ENCODE results near the gene FLVCR1. TPM values are rescaled to one million over a fixed set of nuclear protein-coding genes. Genes with fewer than 3 reads are reported as not detected.
"Not testable (repeated sequence)": the region's sequence is repeated elsewhere in the genome, so short reads cannot be mapped to it uniquely, and the experiment has no call there.

FLVCR1 gene
- total and polyA plus RNA-seq, 2 donors = 4.1 to 25.2 TPM

DNA sequence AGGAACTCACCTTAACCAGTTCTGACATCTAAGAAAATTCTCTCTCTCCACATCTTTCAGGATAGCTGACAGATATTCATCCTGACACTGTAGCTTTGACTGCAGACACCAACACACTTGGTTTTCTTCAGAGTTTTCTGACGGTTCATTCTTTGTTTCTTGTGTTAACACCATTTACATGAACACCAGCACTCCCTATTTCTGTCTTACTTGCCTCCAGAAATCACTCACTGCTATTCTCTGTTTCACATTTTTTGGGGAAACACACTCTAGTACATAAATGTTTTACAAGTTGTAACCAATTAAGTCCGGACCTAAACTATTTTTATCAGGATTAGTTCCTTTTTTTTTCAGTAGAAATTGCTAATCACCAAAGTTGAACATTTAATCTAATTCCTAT lies 15.4 kb downstream of the FLVCR1 start:
- H3K4me3 ChIP-seq (ENCODE audit: low read depth, low read length) = no peak overlapping the region
- DNase-seq (ENCODE audit: extremely low spot score) = no peak
- WGBS = 71% methylated on average over 2 of the region's 2 CpGs
- no peaks in the 10 kb centered on the region for H3K4me1 ChIP-seq (ENCODE audit: insufficient read depth)
- H3K36me3 ChIP-seq (ENCODE audit: insufficient read depth) = no peaks in the 10 kb centered on the region
- H3K27ac ChIP-seq (ENCODE audit: low read depth) = no peak overlapping the region

DNA sequence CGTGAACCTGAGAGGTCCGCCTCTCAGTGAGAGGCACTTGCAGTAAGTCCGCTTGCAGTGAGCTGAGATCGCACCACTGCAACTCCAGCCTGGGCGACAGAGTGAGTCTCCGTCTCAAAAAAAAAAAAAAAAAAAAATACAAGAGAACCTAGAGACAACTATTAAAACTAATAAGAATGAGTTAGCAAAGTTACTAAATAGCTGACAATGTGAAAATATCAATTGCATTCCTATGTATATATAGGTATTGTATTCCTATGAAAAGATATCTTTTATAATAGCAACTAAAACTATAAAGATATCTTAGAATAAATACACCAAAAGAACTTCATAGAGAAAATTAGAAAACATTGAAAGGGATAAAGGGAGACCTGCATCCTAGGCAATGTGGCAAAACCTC lies 20.3 kb downstream of the FLVCR1 start:
- no peaks in the 10 kb centered on the region for H3K4me1 ChIP-seq (ENCODE audit: insufficient read depth)
- H3K36me3 ChIP-seq (ENCODE audit: insufficient read depth) = no peaks in the 10 kb centered on the region
- H3K27ac ChIP-seq (ENCODE audit: low read depth) = no peak overlapping the region
- WGBS = 97% methylated on average over 6 of the region's 6 CpGs
- no peak overlapping the region for H3K4me3 ChIP-seq (ENCODE audit: low read depth, low read length)
- DNase-seq (ENCODE audit: extremely low spot score) = no peak

DNA sequence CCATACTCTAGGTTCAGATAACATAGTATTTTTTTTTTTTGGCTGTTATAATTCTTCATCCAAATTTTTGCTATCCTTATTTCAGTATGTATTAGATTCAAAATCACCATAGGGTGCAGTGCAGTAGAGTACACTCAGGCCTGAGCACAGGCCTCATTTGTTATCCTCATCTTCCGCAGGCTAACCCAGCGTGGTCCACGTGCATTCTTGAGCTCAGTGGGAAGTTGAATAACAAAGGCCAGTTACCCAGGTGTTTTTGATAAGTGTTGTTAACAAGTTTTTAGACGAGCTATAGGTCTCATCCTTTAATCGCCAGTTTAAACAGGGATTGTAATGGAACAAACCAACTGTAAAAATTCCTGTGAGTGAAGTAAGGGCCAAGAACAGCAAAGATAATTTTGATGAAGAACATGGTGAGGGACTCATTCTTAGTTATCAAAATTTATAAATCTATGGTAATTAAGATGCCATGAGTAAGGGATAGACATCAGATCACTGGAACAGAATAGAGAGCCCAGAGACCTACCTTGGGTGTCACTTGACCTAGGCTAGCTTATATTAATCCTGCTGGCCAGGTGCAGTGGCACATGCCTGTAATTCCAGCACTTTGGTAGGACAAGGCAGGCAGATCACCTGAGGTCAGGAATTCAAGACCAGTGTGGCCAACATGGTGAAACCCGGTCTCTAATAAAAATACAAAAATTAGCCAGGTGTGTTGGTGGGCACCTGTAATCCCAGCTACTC lies 22.0 kb downstream of the FLVCR1 start:
- DNase-seq (ENCODE audit: extremely low spot score) = no peak
- Histone ChIP-seq H3K4me1 (ENCODE audit: insufficient read depth) (no peaks in the 10 kb centered on the region), H3K27ac (ENCODE audit: low read depth) (no peak overlapping the region), H3K4me3 (ENCODE audit: low read depth, low read length) (no peak overlapping the region), H3K36me3 (ENCODE audit: insufficient read depth) (peaks cover 3% of the 10 kb centered on the region)
- 77% methylated on average over 6 of the region's 6 CpGs for WGBS

DNA sequence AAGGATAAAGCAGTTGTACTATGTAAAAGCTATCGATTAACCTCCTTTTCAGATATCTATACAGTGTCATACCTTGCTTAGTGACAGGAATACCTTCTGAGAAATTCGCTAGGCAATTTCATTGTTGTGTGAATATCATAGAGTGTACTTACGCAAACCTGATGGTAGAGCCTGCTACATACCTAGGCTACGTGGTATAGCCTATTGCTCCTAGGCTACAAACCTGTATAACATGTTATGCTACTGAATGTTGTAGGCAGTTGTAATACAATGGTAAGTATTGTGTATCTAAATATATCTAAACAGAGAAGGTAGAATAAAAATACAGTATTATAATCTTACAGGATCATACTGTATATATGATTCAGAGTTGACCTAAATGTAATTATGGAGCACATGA lies 26.5 kb downstream of the FLVCR1 start:
- H3K4me3 ChIP-seq (ENCODE audit: low read depth, low read length) = no peak overlapping the region
- H3K36me3 ChIP-seq (ENCODE audit: insufficient read depth) = peaks cover 3% of the 10 kb centered on the region
- DNase-seq (ENCODE audit: extremely low spot score) = no peak
- no peak overlapping the region for H3K27ac ChIP-seq (ENCODE audit: low read depth)
- no peaks in the 10 kb centered on the region for H3K4me1 ChIP-seq (ENCODE audit: insufficient read depth)
- WGBS = 84% methylated on average over 4 of the region's 4 CpGs

DNA sequence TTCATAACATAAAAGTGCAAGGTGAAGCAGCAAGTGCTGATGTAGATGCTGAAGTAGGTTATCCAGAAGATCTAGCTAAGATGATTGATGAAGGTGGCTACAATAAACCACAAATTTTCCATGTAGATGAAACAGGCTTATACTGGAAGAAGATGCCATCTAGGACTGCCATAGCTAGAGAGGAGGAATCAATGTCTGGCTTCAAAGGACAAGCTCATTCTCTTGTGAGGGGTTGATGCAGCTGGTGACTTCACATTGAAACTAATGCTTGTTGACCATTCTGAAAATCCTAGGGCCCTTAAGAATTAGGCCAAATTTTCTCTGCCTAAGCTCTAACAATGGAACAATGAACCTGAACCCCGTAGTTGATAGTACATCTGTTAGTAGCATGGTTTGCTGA lies 34.0 kb downstream of the FLVCR1 start:
- DNase-seq (ENCODE audit: extremely low spot score) = no peak
- Histone ChIP-seq H3K27ac (ENCODE audit: low read depth) (no peak overlapping the region), H3K4me1 (ENCODE audit: insufficient read depth) (no peaks in the 10 kb centered on the region), H3K36me3 (ENCODE audit: insufficient read depth) (peaks cover 1% of the 10 kb centered on the region), H3K4me3 (ENCODE audit: low read depth, low read length) (no peak overlapping the region)
- 93% methylated on average over 1 of the region's 1 CpG for WGBS

DNA sequence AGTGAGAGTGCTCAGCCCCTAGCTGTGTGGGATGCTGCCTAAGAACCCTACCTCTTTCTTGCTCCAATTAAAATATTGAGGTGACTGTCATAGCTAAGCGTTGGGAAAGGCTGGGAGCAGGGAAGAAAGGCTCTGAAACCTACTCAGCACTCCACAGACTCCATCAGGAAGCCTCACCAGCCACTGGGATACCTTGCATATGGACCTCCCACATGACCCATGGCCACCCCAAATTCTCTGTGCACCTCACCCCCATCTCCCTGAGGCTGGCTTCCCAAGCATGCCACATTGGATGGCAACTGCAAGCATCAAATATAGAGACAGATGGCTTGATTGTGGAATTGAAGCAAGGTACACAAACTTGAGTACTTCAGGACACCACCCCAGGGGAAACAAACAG lies 41.8 kb downstream of the FLVCR1 start:
- Histone ChIP-seq H3K36me3 (ENCODE audit: insufficient read depth) (no peaks in the 10 kb centered on the region), H3K4me1 (ENCODE audit: insufficient read depth) (no peaks in the 10 kb centered on the region), H3K4me3 (ENCODE audit: low read depth, low read length) (no peak overlapping the region), H3K27ac (ENCODE audit: low read depth) (no peak overlapping the region)
- no peak for DNase-seq (ENCODE audit: extremely low spot score)
- WGBS = 96% methylated on average over 1 of the region's 1 CpG

DNA sequence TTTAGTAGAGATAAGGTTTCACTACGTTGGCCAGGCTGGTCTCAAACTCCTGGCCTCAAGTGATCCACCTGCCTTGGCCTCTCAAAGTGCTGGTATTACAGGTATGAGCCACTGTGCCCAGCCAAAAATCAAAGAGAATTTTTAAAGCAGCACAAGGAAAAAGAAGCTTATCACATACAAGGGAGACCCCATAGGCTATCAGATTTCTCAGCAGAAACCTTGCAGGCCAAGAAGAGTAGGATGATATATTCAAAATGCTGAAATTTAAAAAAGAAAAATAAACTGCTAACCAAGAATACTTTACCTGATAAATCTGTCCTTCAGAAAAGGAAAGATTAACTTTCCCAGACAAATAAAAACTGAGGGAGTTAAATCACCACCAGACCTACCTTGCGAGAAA lies 43.2 kb downstream of the FLVCR1 start:
- H3K36me3 ChIP-seq (ENCODE audit: insufficient read depth) = no peaks in the 10 kb centered on the region
- no peaks in the 10 kb centered on the region for H3K4me1 ChIP-seq (ENCODE audit: insufficient read depth)
- no peak overlapping the region for H3K27ac ChIP-seq (ENCODE audit: low read depth)
- no peak overlapping the region for H3K4me3 ChIP-seq (ENCODE audit: low read depth, low read length)
- WGBS = 80% methylated on average over 2 of the region's 2 CpGs
- no peak for DNase-seq (ENCODE audit: extremely low spot score)

DNA sequence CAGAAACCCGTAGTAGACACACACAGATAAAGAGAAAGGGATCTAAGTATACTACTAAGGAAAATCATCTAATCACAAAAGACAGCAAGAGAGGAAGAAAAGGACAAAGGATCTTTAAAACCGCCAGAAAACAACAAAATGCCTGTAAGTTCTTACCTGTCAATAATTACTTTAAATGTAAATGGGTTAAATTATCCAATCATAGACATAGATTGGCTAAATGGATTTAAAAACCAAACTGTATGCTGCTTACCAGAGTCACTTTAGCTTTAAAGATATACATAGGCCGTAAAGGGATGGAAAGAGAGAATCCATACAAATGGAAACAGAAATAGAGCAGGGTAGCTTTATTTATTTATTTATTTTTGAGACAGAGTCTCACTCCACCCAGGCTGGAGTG lies 44.0 kb downstream of the FLVCR1 start:
- Histone ChIP-seq H3K4me3 (ENCODE audit: low read depth, low read length) (no peak overlapping the region), H3K27ac (ENCODE audit: low read depth) (no peak overlapping the region), H3K4me1 (ENCODE audit: insufficient read depth) (no peaks in the 10 kb centered on the region), H3K36me3 (ENCODE audit: insufficient read depth) (no peaks in the 10 kb centered on the region)
- no peak for DNase-seq (ENCODE audit: extremely low spot score)
- WGBS = 77% methylated on average over 3 of the region's 3 CpGs

DNA sequence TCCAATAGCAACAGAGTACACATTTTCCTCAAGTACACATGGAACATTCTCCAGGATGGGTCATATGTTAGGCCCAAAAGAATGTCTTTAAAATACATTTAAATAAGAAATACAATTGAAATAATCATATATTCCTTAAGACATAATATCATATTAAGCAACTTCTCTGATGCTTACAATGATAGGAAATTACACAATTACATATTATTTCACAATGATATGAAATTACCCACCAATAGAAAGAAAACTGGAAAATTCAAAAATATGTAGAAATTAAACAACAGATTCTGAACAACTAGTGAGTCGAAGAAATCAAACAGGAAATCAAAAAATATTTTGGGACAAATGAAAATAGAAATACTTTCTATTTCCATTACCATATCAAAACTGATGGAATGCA lies 45.6 kb downstream of the FLVCR1 start:
- Histone ChIP-seq H3K27ac (ENCODE audit: low read depth) (no peak overlapping the region), H3K4me3 (ENCODE audit: low read depth, low read length) (no peak overlapping the region), H3K36me3 (ENCODE audit: insufficient read depth) (no peaks in the 10 kb centered on the region), H3K4me1 (ENCODE audit: insufficient read depth) (no peaks in the 10 kb centered on the region)
- DNase-seq (ENCODE audit: extremely low spot score) = no peak
- WGBS = 93% methylated on average over 1 of the region's 1 CpG

DNA sequence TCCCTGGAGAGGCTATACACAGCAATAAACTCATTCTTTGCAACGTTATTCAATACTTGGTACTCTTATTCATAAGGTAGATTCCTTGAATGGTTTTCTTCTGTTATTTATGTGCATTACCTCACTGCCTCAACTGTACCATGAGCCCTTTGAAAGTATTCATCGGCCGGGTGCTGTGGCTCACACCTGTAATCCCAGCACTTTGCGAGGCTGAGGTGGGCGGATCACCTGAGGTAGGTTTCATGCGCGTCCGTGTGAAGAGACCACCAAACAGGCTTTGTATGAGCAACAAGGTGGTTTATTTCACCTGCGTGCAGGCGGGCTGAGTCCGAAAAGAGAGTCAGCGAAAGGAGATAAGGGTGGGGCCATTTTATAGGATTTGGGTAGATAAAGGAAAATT lies 50.0 kb downstream of the FLVCR1 start:
- not testable (repeated sequence) for DNase-seq (ENCODE audit: extremely low spot score); H3K4me1 ChIP-seq (ENCODE audit: insufficient read depth)
- whole genome bisulfite sequencing = 66% methylated on average over 12 of the region's 12 CpGs

DNA sequence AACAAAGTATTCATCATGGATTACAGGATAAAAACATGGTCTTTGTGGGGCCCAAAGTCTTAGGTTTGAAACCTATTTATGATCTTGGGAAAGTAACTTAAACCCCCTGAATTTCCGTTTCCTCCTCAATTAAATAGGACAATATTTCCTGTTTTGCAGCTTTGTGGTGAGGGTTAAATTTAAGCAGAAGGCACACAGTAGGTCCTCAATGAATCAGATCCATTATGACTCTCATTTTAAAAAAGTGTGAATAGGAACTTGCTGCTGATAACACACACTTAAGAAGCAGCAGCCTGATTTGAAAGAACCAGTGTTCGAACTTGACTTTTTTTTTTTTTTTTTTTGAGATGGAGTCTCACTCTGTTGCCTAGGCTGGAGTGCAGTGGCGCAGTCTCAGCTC lies 50.9 kb downstream of the FLVCR1 start:
- DNase-seq (ENCODE audit: extremely low spot score) = no peak
- Histone ChIP-seq H3K27ac (ENCODE audit: low read depth) (no peak overlapping the region), H3K36me3 (ENCODE audit: insufficient read depth) (no peaks in the 10 kb centered on the region)

More for the DNA sequence above, 50.0 kb downstream of the FLVCR1 start:
- not testable (repeated sequence) for H3K36me3 ChIP-seq (ENCODE audit: insufficient read depth); H3K27ac ChIP-seq (ENCODE audit: low read depth); H3K4me3 ChIP-seq (ENCODE audit: low read depth, low read length)

DNA sequence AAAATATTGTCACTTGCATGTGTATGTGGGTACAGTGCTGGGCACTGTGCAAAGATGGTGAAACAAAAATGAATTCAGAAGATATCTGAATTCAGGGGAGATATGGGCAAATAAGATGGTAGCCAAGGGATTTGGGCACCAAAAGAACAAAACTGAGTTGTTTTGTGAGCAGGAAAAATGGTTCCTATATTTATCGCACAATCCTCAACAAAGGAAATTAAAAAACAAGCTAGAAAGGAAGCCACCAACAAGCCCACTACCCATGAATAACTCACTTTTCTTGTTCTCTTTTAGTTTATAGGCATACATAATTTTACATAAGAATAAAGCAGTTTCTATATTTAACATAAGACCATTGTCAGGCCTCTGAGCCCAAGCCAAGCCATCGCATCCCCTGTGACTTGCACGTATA lies 51.6 kb downstream of the FLVCR1 start:
- H3K4me1 ChIP-seq (ENCODE audit: insufficient read depth) = no peaks in the 10 kb centered on the region
- no peak overlapping the region for H3K4me3 ChIP-seq (ENCODE audit: low read depth, low read length)
- 92% methylated on average over 3 of the region's 3 CpGs for WGBS
- H3K36me3 ChIP-seq (ENCODE audit: insufficient read depth) = no peaks in the 10 kb centered on the region
- no peak overlapping the region for H3K27ac ChIP-seq (ENCODE audit: low read depth)
- DNase-seq (ENCODE audit: extremely low spot score) = no peak

More for the DNA sequence above, 50.9 kb downstream of the FLVCR1 start:
- WGBS = 89% methylated on average over 2 of the region's 3 CpGs
- Histone ChIP-seq H3K4me1 (ENCODE audit: insufficient read depth) (no peaks in the 10 kb centered on the region), H3K4me3 (ENCODE audit: low read depth, low read length) (no peak overlapping the region)

DNA sequence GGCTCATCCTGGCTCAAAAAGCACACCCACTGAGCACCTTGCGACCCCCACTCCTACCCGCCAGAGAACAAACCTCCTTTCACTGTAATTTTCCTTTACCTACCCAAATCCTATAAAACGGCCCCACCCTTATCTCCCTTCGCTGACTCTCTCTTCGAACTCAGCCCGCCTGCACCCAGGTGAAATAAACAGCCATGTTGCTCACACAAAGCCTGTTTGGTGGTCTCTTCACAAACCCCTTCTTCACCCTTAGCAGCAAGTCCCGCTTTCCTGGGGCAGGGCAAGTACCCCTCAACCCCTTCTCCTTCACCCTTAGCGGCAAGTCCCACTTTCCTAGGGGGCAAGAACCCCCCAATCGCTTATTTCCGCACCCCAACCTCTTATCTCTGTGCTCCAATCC lies 52.1 kb downstream of the FLVCR1 start:
- not testable (repeated sequence) for DNase-seq (ENCODE audit: extremely low spot score); H3K27ac ChIP-seq (ENCODE audit: low read depth); H3K4me1 ChIP-seq (ENCODE audit: insufficient read depth); H3K4me3 ChIP-seq (ENCODE audit: low read depth, low read length); H3K36me3 ChIP-seq (ENCODE audit: insufficient read depth)
- WGBS = 70% methylated on average over 8 of the region's 10 CpGs

DNA sequence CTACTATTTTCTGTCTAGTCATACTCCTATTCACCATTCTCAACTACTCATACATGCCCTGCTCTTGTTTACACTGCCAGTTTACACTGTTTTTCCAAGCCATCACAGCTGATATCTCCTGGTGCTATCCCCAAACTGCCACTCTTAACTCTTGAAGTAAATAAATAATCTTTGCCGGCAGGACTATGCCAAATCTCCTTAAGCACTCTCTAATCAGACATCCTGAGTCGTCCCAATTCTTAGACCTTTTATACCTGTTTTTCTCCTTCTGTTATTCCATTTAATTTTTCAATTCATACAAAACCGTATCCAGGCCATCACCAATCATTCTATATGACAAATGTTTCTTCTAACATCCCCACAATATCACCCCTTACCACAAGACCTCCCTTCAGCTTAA lies 55.6 kb downstream of the FLVCR1 start:
- H3K36me3 ChIP-seq (ENCODE audit: insufficient read depth); H3K27ac ChIP-seq (ENCODE audit: low read depth); H3K4me3 ChIP-seq (ENCODE audit: low read depth, low read length); DNase-seq (ENCODE audit: extremely low spot score); H3K4me1 ChIP-seq (ENCODE audit: insufficient read depth): not testable (repeated sequence)
- WGBS = 98% methylated on average over 3 of the region's 3 CpGs

DNA sequence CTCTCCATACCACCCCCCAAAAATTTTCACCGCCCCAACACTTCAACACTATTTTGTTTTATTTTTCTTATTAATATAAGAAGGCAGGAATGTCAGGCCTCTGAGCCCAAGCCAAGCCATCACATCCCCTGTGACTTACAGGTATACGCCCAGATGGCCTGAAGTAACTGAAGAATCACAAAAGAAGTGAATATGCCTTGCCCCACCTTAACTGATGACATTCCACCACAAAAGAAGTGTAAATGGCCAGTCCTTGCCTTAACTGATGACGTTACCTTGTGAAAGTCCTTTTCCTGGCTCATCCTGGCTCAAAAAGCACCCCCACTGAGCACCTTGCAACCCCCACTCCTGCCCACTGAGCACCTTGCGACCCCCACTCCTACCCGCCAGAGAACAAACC lies 56.0 kb downstream of the FLVCR1 start:
- not testable (repeated sequence) for H3K4me1 ChIP-seq (ENCODE audit: insufficient read depth); DNase-seq (ENCODE audit: extremely low spot score); H3K4me3 ChIP-seq (ENCODE audit: low read depth, low read length); H3K36me3 ChIP-seq (ENCODE audit: insufficient read depth); H3K27ac ChIP-seq (ENCODE audit: low read depth)
- WGBS = 90% methylated on average over 4 of the region's 5 CpGs

Data from urinary bladder (tissue), 4 donors.